ENCODE results near the gene RNPEPL1.

The RNPEPL1 gene

GRCh38 chr2:240588006-240588655 lies 19.8 kb downstream of the RNPEPL1 start:
- Histone ChIP-seq H3K79me1 (ENCODE audit: low read length) (peaks cover 30% of the 10 kb centered on the region), H2BK15ac (replicated peaks; ENCODE audit: low read depth) (no peak overlapping the region), H2BK5ac (ENCODE audit: low read length) (no peak overlapping the region), H3K79me2 (ENCODE audit: control insufficient read depth, insufficient read depth, low read length) (peaks cover 27% of the 10 kb centered on the region), H4K8ac (ENCODE audit: low read depth, low read length) (no peak overlapping the region), H3K27me3 (ENCODE audit: insufficient read depth, low read length, poor library complexity) (no peaks in the 10 kb centered on the region), H3K56ac (ENCODE audit: low read length) (peak overlapping the region; percentile 22), H3K9ac (ENCODE audit: low read length) (peak overlapping the region; percentile 79), H3K4ac (ENCODE audit: low read depth, low read length) (no peak overlapping the region), H3K4me1 (ENCODE audit: control insufficient read depth, low read depth, low read length) (peaks cover 12% of the 10 kb centered on the region), H3K23ac (ENCODE audit: low read length) (no peak overlapping the region), H3K4me2 (ENCODE audit: low read length) (peak overlapping the region; percentile 25), H4K5ac (ENCODE audit: low read length) (no peak overlapping the region), H3K18ac (ENCODE audit: low read length) (no peak overlapping the region), H2AK5ac (ENCODE audit: low read length) (no peak overlapping the region), H3K27ac (ENCODE audit: low read depth, low read length) (no peak overlapping the region), H3K4me3 (ENCODE audit: low read length) (no peak overlapping the region), H3K36me3 (ENCODE audit: control insufficient read depth, insufficient read depth, low read length) (no peaks in the 10 kb centered on the region), H2BK120ac (ENCODE audit: low read depth, low read length) (no peak overlapping the region)
- DNase-seq, result no peak
- no CpG with 5 or more reads among the region's 10 CpGs for WGBS (ENCODE audit: extremely low coverage, insufficient coverage, low lambda C conversion rate)

DNA sequence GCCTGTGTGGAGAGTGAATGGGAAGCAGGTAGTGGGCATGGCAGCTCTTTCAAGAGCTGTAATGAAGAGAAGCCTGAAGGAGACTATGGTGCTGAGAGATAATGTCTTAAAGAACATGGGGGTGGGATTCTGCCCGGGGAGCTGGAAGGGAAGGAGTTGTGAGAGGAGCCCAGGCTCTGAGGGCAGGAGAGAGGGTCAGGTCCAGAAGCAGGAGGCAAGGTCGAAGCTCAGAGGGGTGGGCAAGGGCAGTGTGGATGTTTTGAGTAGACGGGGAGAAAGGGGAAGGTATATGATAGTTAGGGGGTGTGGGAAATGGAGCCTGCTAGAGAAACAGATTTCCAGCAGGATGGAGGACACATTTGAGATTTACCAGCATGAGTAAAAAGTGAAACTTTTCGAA lies 20.4 kb downstream of the RNPEPL1 start:
- Histone ChIP-seq H3K36me3 (ENCODE audit: control insufficient read depth, insufficient read depth, low read length) (no peaks in the 10 kb centered on the region), H4K8ac (ENCODE audit: low read depth, low read length) (no peak overlapping the region)

GRCh38 chr2:240589375-240589774 lies 21.1 kb downstream of the RNPEPL1 start:
- Histone ChIP-seq H3K9ac (ENCODE audit: low read length) (no peak overlapping the region), H2BK5ac (ENCODE audit: low read length) (no peak overlapping the region), H3K18ac (ENCODE audit: low read length) (no peak overlapping the region), H2BK15ac (replicated peaks; ENCODE audit: low read depth) (no peak overlapping the region), H3K4me2 (ENCODE audit: low read length) (no peak overlapping the region), H3K79me2 (ENCODE audit: control insufficient read depth, insufficient read depth, low read length) (peaks cover 25% of the 10 kb centered on the region), H3K4me3 (ENCODE audit: low read length) (no peak overlapping the region), H2AK5ac (ENCODE audit: low read length) (no peak overlapping the region), H3K27ac (ENCODE audit: low read depth, low read length) (no peak overlapping the region), H3K79me1 (ENCODE audit: low read length) (peaks cover 25% of the 10 kb centered on the region), H3K27me3 (ENCODE audit: insufficient read depth, low read length, poor library complexity) (no peaks in the 10 kb centered on the region), H4K8ac (ENCODE audit: low read depth, low read length) (no peak overlapping the region), H3K36me3 (ENCODE audit: control insufficient read depth, insufficient read depth, low read length) (no peaks in the 10 kb centered on the region), H2BK120ac (ENCODE audit: low read depth, low read length) (no peak overlapping the region), H4K5ac (ENCODE audit: low read length) (no peak overlapping the region), H3K4me1 (ENCODE audit: control insufficient read depth, low read depth, low read length) (peaks cover 12% of the 10 kb centered on the region), H3K56ac (ENCODE audit: low read length) (no peak overlapping the region), H3K23ac (ENCODE audit: low read length) (no peak overlapping the region), H3K4ac (ENCODE audit: low read depth, low read length) (no peak overlapping the region)
- no peak for DNase-seq
- WGBS (ENCODE audit: extremely low coverage, insufficient coverage, low lambda C conversion rate), result no CpG with 5 or more reads among the region's 14 CpGs

More for the DNA sequence above, 20.4 kb downstream of the RNPEPL1 start:
- H3K27ac ChIP-seq (ENCODE audit: low read depth, low read length), result no peak overlapping the region
- no CpG with 5 or more reads among the region's 4 CpGs for WGBS (ENCODE audit: extremely low coverage, insufficient coverage, low lambda C conversion rate)
- no peak overlapping the region for H3K4me2 ChIP-seq (ENCODE audit: low read length)
- no peak overlapping the region for H3K9ac ChIP-seq (ENCODE audit: low read length)
- H3K79me1 ChIP-seq (ENCODE audit: low read length), result peaks cover 26% of the 10 kb centered on the region
- H2BK5ac ChIP-seq (ENCODE audit: low read length), result no peak overlapping the region
- H2BK15ac ChIP-seq (replicated peaks; ENCODE audit: low read depth), result no peak overlapping the region
- H3K4me3 ChIP-seq (ENCODE audit: low read length), result no peak overlapping the region
- no peaks in the 10 kb centered on the region for H3K27me3 ChIP-seq (ENCODE audit: insufficient read depth, low read length, poor library complexity)
- H4K5ac ChIP-seq (ENCODE audit: low read length), result no peak overlapping the region
- peaks cover 27% of the 10 kb centered on the region for H3K79me2 ChIP-seq (ENCODE audit: control insufficient read depth, insufficient read depth, low read length)
- H2BK120ac ChIP-seq (ENCODE audit: low read depth, low read length), result no peak overlapping the region
- H3K18ac ChIP-seq (ENCODE audit: low read length), result no peak overlapping the region
- H3K56ac ChIP-seq (ENCODE audit: low read length), result no peak overlapping the region
- no peak for DNase-seq
- no peak overlapping the region for H3K4ac ChIP-seq (ENCODE audit: low read depth, low read length)
- peaks cover 12% of the 10 kb centered on the region for H3K4me1 ChIP-seq (ENCODE audit: control insufficient read depth, low read depth, low read length)
- no peak overlapping the region for H3K23ac ChIP-seq (ENCODE audit: low read length)
- H2AK5ac ChIP-seq (ENCODE audit: low read length), result no peak overlapping the region

- Histone ChIP-seq H3K79me2 (ENCODE audit: control insufficient read depth, insufficient read depth, low read length) (peaks cover 23% of the 10 kb centered on the region), H3K23ac (ENCODE audit: low read length) (no peak overlapping the region), H3K18ac (ENCODE audit: low read length) (no peak overlapping the region), H2AK5ac (ENCODE audit: low read length) (no peak overlapping the region), H4K5ac (ENCODE audit: low read length) (no peak overlapping the region), H3K27me3 (ENCODE audit: insufficient read depth, low read length, poor library complexity) (no peaks in the 10 kb centered on the region), H3K27ac (ENCODE audit: low read depth, low read length) (no peak overlapping the region), H4K8ac (ENCODE audit: low read depth, low read length) (no peak overlapping the region), H3K9ac (ENCODE audit: low read length) (no peak overlapping the region), H2BK5ac (ENCODE audit: low read length) (no peak overlapping the region), H2BK120ac (ENCODE audit: low read depth, low read length) (no peak overlapping the region), H3K4me2 (ENCODE audit: low read length) (no peak overlapping the region), H2BK15ac (replicated peaks; ENCODE audit: low read depth) (no peak overlapping the region), H3K4ac (ENCODE audit: low read depth, low read length) (no peak overlapping the region), H3K56ac (ENCODE audit: low read length) (no peak overlapping the region), H3K4me1 (ENCODE audit: control insufficient read depth, low read depth, low read length) (peaks cover 10% of the 10 kb centered on the region), H3K36me3 (ENCODE audit: control insufficient read depth, insufficient read depth, low read length) (no peaks in the 10 kb centered on the region), H3K79me1 (ENCODE audit: low read length) (peaks cover 21% of the 10 kb centered on the region), H3K4me3 (ENCODE audit: low read length) (no peak overlapping the region)
- no peak for DNase-seq
- WGBS (ENCODE audit: extremely low coverage, insufficient coverage, low lambda C conversion rate), result no CpG with 5 or more reads among the region's 16 CpGs
Measured at GRCh38 chr2:240589850-240590525, 21.7 kb downstream of the RNPEPL1 start.

DNA sequence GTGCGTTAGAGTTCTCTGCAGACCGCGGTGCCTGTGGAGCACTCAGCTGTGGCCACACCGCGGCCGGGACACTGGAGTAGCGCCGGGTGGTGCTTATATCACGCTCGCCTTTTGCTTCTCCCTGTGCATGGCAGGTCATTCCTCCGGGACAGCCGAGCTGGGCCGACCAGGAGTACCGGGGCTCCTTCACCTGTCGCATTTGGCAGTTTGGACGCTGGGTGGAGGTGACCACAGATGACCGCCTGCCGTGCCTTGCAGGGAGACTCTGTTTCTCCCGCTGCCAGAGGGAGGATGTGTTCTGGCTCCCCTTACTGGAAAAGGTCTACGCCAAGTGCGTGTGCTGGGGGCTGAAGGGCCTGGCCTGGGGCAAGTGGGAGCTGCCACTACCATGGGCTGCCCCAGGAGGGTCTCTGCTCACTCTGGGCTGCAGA lies 22.4 kb downstream of the RNPEPL1 start:
- no peak overlapping the region for H2BK120ac ChIP-seq (ENCODE audit: low read depth, low read length)
- H3K79me1 ChIP-seq (ENCODE audit: low read length), result peaks cover 15% of the 10 kb centered on the region
- no peaks in the 10 kb centered on the region for H3K27me3 ChIP-seq (ENCODE audit: insufficient read depth, low read length, poor library complexity)
- peaks cover 16% of the 10 kb centered on the region for H3K79me2 ChIP-seq (ENCODE audit: control insufficient read depth, insufficient read depth, low read length)
- no peak overlapping the region for H3K4me2 ChIP-seq (ENCODE audit: low read length)
- H3K56ac ChIP-seq (ENCODE audit: low read length), result no peak overlapping the region
- no peak overlapping the region for H4K8ac ChIP-seq (ENCODE audit: low read depth, low read length)
- no peak overlapping the region for H3K23ac ChIP-seq (ENCODE audit: low read length)
- H3K4me3 ChIP-seq (ENCODE audit: low read length), result no peak overlapping the region
- H3K36me3 ChIP-seq (ENCODE audit: control insufficient read depth, insufficient read depth, low read length), result no peaks in the 10 kb centered on the region
- H2BK5ac ChIP-seq (ENCODE audit: low read length), result no peak overlapping the region
- H3K4ac ChIP-seq (ENCODE audit: low read depth, low read length), result no peak overlapping the region
- no peak overlapping the region for H2BK15ac ChIP-seq (replicated peaks; ENCODE audit: low read depth)
- H3K9ac ChIP-seq (ENCODE audit: low read length), result no peak overlapping the region
- WGBS (ENCODE audit: extremely low coverage, insufficient coverage, low lambda C conversion rate), result no CpG with 5 or more reads among the region's 21 CpGs
- no peak overlapping the region for H2AK5ac ChIP-seq (ENCODE audit: low read length)
- no peak overlapping the region for H3K18ac ChIP-seq (ENCODE audit: low read length)
- no peak overlapping the region for H4K5ac ChIP-seq (ENCODE audit: low read length)
- H3K4me1 ChIP-seq (ENCODE audit: control insufficient read depth, low read depth, low read length), result peaks cover 7% of the 10 kb centered on the region
- no peak for DNase-seq
- H3K27ac ChIP-seq (ENCODE audit: low read depth, low read length), result no peak overlapping the region
